Thymus (tissue), 11 donors: ENCODE data around the gene HOXA7. TPM values are rescaled to one million over a fixed set of nuclear protein-coding genes. Genes with fewer than 3 reads are reported as not detected.

Experiments used
- DNase-seq, 9 donors: peaks; one replicate each; pipeline ENCODE4 v3.0.0-alpha.2; 2013; ENCODE audit warnings: low spot score in 9 of 9, low read depth in 6 of 9, missing footprints in 1 of 9
- H3K27ac ChIP-seq, 2 donors: one replicate each; pipeline ENCODE4 v1.5.1; 2013; ENCODE audit warnings: control low read depth in 1 of 2, low read depth in 1 of 2, low read length in 1 of 2, mild to moderate bottlenecking in 1 of 2, moderate library complexity in 1 of 2
- H3K27me3 ChIP-seq, 2 donors: one replicate each; pipeline ENCODE4 v1.5.1; 2013; ENCODE audit warnings: low read length in 1 of 2; ENCODE audit not compliant: control insufficient read depth in 2 of 2, insufficient read depth in 1 of 2
- H3K36me3 ChIP-seq, 2 donors: one replicate each; pipeline ENCODE4 v1.5.1; 2013; ENCODE audit warnings: low read length in 1 of 2, mild to moderate bottlenecking in 1 of 2, moderate library complexity in 1 of 2; ENCODE audit not compliant: control insufficient read depth in 2 of 2, insufficient read depth in 2 of 2
- H3K4me1 ChIP-seq, 2 donors: one replicate each; pipeline ENCODE4 v1.5.1; 2013; ENCODE audit warnings: low read length in 2 of 2; ENCODE audit not compliant: control insufficient read depth in 2 of 2, insufficient read depth in 2 of 2
- H3K4me3 ChIP-seq, 2 donors: one replicate each; pipeline ENCODE4 v1.5.1; 2013; ENCODE audit warnings: low read length in 2 of 2, control low read depth in 1 of 2, mild to moderate bottlenecking in 1 of 2
- H3K9me3 ChIP-seq, 2 donors: one replicate each; pipeline ENCODE4 v1.5.1; 2013; ENCODE audit warnings: low read length in 1 of 2, mild to moderate bottlenecking in 1 of 2; ENCODE audit not compliant: control insufficient read depth in 2 of 2, insufficient read depth in 1 of 2
- WGBS: extraction: QIAGEN DNeasy Blood & Tissue Kit; methylation state at CpG from one replicate; pipeline ENCODE4 v1.1.7; 2013; 5-methylcytosine and 5-hydroxymethylcytosine counted together
- polyA plus RNA-seq: library from polyadenylated mRNA; stranded (reverse); fragments of 200-250 nt; gene quantifications from one replicate; pipeline ENCODE4 v1.2.3, GENCODE V29; 2013
- total RNA-seq: library from RNA; stranded (reverse); fragments of 120-200 nt; gene quantifications from one replicate; pipeline ENCODE4 v1.2.4, GENCODE V29; 2013
- donor health status: healthy.

The HOXA7 gene
- total and polyA plus RNA-seq, 2 donors, result 0.41 to 0.57 TPM

DNA sequence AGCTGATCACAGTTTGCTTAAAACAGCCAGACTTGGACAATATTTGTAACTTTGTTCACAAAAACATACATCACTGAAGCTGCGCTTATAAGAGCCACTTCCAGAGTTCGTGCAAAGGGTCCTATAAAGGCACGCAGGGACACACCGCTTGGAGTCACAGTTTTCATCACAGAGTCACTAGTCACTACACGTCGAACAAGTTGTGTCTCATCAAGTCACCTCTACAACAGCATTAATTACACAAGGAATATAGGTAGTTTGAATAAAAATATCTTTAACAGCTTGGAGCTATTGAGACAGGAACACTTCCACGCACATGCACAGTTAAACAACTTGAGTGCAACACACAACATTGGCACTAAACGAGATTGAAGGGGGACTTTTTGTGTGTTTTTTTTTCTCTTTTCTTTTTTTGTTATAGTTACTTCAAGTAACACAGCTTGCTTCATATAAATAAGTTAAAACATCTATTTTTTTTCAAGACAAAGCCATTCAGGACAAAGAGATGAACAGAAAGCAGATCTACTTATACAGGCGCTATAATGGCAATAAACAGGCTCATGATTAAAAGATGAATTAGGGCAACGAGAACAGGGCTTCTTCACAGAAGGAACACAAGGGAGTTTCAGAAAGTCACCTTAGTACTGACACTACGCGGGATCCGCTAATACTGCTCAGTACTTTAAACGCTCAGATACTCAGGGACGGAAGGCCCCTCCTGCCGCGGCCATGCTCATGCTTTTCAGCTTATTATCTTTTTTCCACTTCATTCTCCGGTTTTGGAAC is 15.1 kb downstream of the HOXA7 start:
- peaks cover 17 to 95% of the 10 kb centered on the region in 2 donors for H3K27me3 ChIP-seq
- no peaks in the 10 kb centered on the region for H3K36me3 ChIP-seq
- WGBS, result 94% methylated on average over 18 of the region's 18 CpGs
- no peak for DNase-seq
- no peak overlapping the region for H3K4me3 ChIP-seq
- H3K27ac ChIP-seq, result no peak overlapping the region
- H3K4me1 ChIP-seq, result peaks cover 0 to 2% of the 10 kb centered on the region in 2 donors
- H3K9me3 ChIP-seq, result peaks cover 2 to 8% of the 10 kb centered on the region in 2 donors

DNA sequence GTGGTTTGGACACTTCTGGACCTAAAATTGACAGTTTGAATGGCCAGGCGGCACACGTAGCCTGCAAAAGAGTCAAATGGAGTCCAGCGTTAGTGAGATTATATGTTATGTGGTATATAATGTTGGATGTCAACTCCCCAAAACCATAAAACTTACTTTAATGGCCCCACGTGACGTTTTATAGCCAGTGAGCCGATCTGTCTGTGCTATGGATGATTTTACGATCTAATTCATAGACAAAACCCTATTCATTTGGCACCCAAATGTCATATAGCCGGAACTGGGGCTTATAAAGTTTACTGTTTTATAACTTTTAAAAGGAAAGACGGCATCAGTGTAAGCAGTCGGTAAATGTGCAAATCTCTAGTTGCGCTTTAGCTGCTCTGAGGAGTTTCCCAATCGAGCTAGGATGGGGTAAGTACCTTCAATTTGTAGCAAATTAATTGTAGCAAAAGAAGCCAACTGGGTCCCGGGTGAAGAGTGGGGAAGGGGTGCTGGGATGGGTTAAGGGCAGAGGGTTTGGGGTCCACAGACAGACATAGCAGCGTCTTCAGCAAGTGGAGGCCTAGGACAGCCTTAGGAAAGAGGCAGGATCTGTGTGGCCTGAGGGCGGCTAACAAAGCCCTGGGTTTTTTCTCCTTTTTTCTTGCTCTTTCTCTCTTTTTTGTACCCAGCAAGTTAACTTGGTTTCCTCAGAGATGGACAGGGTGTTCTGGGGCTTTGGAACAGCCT is 16.2 kb downstream of the HOXA7 start:
- Histone ChIP-seq H3K36me3 (no peaks in the 10 kb centered on the region), H3K4me3 (no peak overlapping the region), H3K27me3 (peaks cover 16 to 93% of the 10 kb centered on the region in 2 donors), H3K9me3 (peaks cover 2 to 8% of the 10 kb centered on the region in 2 donors), H3K4me1 (peaks cover 5 to 10% of the 10 kb centered on the region in 2 donors), H3K27ac (no peak overlapping the region)
- 94% methylated on average over 15 of the region's 15 CpGs for WGBS
- no peak for DNase-seq

DNA sequence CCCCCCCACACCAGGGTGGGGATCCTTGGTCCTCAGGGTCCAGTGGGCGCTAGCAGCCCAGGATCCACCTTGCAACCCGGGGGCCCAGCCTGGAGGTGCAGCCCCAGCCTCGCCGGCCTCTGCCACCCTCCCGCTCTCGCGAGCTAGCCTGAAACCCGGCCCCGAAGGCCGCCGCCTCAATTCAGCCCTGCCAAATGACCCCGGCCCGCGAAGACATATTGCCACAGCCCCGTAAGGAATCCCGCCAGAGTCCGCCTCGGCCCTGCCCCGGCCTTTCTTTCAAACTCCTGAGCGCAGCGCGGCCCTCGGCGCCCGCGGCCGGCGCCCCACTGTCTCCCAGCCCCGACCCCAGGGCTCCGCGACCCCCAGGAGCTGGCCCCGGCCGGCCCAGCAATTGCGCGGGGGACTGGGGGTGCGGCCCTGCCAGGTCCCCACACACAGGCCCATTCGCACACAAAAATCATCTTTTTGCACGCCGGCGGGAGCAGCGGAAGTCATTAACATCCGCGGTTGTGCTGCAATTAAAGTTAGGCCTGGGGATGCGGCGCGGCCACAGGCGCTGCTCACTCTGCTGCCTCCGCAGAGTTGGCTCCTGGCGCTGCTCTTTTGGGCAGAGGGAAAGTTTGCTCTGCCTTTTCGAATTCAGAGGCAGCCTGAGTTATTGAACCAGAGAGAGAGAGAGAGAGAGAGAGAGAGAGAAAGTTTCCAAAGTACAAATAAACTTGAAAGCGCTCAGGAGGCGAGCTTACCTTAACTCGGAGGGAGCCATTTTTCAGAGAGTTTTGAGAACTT is 16.9 kb downstream of the HOXA7 start:
- 93% methylated on average over 53 of the region's 53 CpGs for WGBS
- Histone ChIP-seq H3K9me3 (peaks cover 2 to 3% of the 10 kb centered on the region in 2 donors), H3K36me3 (no peaks in the 10 kb centered on the region), H3K27me3 (peaks cover 12 to 85% of the 10 kb centered on the region in 2 donors), H3K4me1 (peaks cover 5 to 11% of the 10 kb centered on the region in 2 donors), H3K27ac (no peak overlapping the region), H3K4me3 (no peak overlapping the region)
- no peak for DNase-seq

DNA sequence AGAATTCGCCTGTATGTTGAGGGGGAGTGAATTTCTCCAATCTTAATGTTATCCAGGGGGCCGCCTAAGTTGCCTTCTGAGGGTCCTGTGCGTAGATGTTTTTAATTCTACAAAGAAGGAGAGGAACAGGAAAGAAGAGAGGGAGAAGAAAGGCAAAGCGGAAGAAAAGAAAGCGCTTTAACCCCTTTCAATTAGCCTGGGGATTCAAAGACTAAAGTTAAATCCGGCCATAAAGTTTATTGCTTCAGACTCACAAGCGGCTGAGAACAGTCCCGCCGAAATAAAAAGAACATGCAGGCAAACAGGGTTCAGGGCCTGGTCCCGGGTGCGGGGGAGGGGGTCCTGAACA is 17.5 kb downstream of the HOXA7 start:
- Histone ChIP-seq H3K9me3 (peaks cover 0 to 2% of the 10 kb centered on the region in 2 donors), H3K27me3 (peaks cover 12 to 81% of the 10 kb centered on the region in 2 donors), H3K4me1 (peaks cover 5 to 11% of the 10 kb centered on the region in 2 donors), H3K4me3 (no peak overlapping the region), H3K36me3 (no peaks in the 10 kb centered on the region), H3K27ac (no peak overlapping the region)
- no peak for DNase-seq
- 94% methylated on average over 11 of the region's 11 CpGs for WGBS

DNA sequence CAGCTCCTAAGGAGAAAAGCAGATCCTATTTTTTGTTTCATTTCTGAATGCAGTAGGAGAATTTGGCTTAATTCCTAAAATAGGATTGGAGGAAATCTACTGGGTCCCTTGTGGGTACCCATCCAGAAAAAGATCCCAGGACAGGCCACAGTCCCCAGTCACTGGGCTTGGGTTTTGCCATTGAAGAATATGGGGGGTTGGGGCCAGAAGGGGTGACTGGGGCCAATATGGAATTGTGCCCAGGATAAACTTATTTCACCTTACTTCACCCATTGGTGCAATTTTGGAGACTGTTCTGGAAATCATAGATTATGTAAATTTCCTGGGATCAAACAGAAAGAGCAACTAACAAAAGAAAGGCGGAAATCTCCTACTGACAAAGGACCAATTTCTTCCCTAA is 18.0 kb downstream of the HOXA7 start:
- H3K9me3 ChIP-seq, result no peaks in the 10 kb centered on the region
- DNase-seq, result no peak
- H3K36me3 ChIP-seq, result no peaks in the 10 kb centered on the region
- no peak overlapping the region for H3K4me3 ChIP-seq
- H3K27ac ChIP-seq, result no peak overlapping the region
- peaks cover 13 to 81% of the 10 kb centered on the region in 2 donors for H3K27me3 ChIP-seq
- H3K4me1 ChIP-seq, result peaks cover 5 to 11% of the 10 kb centered on the region in 2 donors
- 96% methylated on average over 1 of the region's 1 CpG for WGBS

DNA sequence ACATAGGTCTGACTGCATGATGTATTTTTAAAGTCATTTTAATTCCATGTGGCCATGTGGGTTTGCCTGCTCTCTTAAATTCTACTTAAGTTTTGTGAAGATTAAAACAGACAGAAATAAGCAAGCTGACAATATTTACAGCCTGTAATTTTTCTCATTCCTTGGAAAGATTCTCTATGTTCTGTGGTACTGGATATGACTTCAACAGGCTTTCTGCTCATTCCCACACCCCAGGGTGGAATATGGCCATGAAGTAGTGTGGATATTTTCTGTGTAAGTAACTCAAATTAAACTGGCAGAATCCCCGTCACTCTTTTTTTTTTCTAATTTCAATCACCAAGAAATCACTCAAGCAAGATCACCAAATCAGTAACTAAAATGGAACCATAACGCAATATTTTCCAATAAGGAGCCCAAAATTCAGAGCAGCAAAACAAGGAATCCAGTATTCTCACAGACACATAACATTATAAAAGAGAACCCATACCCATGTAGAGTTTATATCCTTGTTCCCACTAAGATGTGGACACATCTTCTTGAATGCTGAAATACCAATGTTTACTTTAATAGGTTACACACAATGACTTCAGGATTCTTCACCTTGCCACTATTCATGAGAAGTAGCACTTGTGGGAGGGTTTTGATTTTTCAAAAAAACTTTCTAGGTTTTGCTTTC is 18.7 kb downstream of the HOXA7 start:
- Histone ChIP-seq H3K9me3 (no peaks in the 10 kb centered on the region), H3K27me3 (peaks cover 13 to 80% of the 10 kb centered on the region in 2 donors), H3K4me3 (no peak overlapping the region), H3K4me1 (peaks cover 5 to 11% of the 10 kb centered on the region in 2 donors), H3K27ac (no peak overlapping the region), H3K36me3 (no peaks in the 10 kb centered on the region)
- DNase-seq, result no peak
- 95% methylated on average over 2 of the region's 2 CpGs for WGBS

DNA sequence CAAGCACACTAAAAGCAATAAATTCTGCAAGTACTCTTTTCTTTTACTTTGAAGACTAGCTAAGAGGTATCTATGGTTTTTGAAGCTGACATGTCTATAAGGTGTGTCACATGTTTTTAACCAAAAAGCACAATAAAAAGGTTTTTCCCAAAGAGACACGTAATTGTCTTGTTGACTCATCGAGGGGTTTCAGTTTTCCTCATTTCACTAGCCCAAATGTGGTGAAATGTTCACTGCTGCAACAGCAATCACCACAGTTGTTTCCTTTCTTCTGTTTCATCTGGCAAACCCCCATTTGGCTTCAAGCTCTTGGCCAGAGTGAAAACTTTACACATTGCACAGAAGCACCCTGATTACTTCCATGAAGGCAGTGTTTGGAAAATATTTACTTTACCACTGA is 22.1 kb downstream of the HOXA7 start:
- H3K27ac ChIP-seq, result no peak overlapping the region
- H3K36me3 ChIP-seq, result no peaks in the 10 kb centered on the region
- 26% methylated on average over 2 of the region's 2 CpGs for WGBS
- peaks cover 0 to 6% of the 10 kb centered on the region in 2 donors for H3K9me3 ChIP-seq
- peaks cover 13 to 65% of the 10 kb centered on the region in 2 donors for H3K27me3 ChIP-seq
- no peak overlapping the region for H3K4me3 ChIP-seq
- H3K4me1 ChIP-seq, result peaks cover 5 to 17% of the 10 kb centered on the region in 2 donors
- no peak for DNase-seq

DNA sequence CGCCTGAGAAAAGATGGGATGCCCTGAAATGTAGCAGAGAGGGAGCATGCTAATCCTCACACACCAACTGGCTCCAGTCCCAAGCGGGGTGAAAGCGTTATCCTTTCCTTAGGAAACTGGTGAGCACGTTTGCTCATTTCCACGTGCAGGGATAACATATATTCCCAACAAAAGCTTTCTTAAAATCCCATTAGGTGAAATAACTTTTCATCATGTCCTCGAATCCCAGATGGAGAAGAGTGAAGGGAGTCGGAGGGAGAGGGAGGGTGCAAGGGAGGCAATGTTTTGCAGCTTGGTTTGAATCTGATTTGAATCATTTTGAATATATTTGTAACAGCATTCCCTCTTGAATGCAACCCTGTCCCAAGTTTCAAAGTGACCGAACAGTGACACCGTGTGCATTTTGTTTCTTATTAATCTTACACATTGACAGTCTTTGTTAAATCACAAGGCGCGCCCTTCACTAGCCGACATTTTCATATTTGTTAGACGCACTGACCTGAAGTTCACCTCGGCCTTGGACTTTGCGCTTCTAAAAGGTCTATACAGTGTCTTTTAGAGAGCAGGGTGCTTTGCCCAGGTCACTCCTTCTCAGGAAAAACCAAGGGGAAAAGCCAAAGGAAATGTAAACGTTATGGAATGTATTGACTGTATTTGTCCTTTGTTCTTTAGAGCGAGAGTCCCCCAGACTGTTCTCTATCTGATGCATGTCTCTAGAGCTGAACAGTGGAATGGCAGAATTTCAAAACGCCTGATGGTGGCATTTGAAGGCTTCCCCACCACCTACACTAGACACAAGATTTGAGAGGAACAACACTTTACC is 22.9 kb downstream of the HOXA7 start:
- WGBS, result 93% methylated on average over 18 of the region's 18 CpGs
- Histone ChIP-seq H3K27me3 (peaks cover 12 to 63% of the 10 kb centered on the region in 2 donors), H3K27ac (no peak overlapping the region), H3K4me3 (no peak overlapping the region), H3K4me1 (peaks cover 5 to 17% of the 10 kb centered on the region in 2 donors), H3K36me3 (no peaks in the 10 kb centered on the region), H3K9me3 (peaks cover 0 to 7% of the 10 kb centered on the region in 2 donors)
- DNase-seq, result no peak
